Measurements from ENCODE around the gene CD99. TPM values are rescaled to one million over a fixed set of nuclear protein-coding genes. Genes with fewer than 3 reads are reported as not detected.
"Not testable (repeated sequence)": the region's sequence is repeated elsewhere in the genome, so short reads cannot be mapped to it uniquely, and the experiment has no call there.

The CD99 gene
- total and polyA plus RNA-seq, 2 donors (not counting 3 experiments of a cell fraction or from before 2014, with no cell fraction given), result 364 to 654 TPM

- no TSS peak for BruUV-seq (replicated peaks)
- TF ChIP-seq MAX (IDR thresholded peaks at IDR 0.05; ENCODE audit: insufficient read depth, insufficient read length), result no peak
- no peak for TF ChIP-seq GATA2 (IDR thresholded peaks at IDR 0.05; ENCODE audit: insufficient read depth, insufficient read length, low read depth, low read length)
- TF ChIP-seq POLR2AphosphoS5 (IDR thresholded peaks at IDR 0.05; ENCODE audit: insufficient read depth, low read depth, low read length), result no peak
- TF ChIP-seq FOS (IDR thresholded peaks at IDR 0.05; ENCODE audit: borderline replicate concordance, insufficient read depth, low read length), result no peak
- no peak for TF ChIP-seq CTCF (IDR thresholded peaks at IDR 0.05; ENCODE audit: extremely low read depth in 1 of 2, insufficient read depth in 1 of 2, low read depth in 1 of 2, low read length in 2 of 2)
- TF ChIP-seq POLR2A (IDR thresholded peaks at IDR 0.05; ENCODE audit: low read depth, low read length), result no peak
- TF ChIP-seq MYC (IDR thresholded peaks at IDR 0.05; ENCODE audit: low read depth, low read length), result no peak
- no peak for TF ChIP-seq EZH2 (IDR thresholded peaks at IDR 0.05; ENCODE audit: borderline replicate concordance, low read depth, low read length, severe bottlenecking)
- no peak for TF ChIP-seq JUN (IDR thresholded peaks at IDR 0.05; ENCODE audit: borderline replicate concordance, insufficient read depth, insufficient read length, low read depth)
- H3K36me3 ChIP-seq (ENCODE audit: control insufficient read depth in 2 of 2, extremely low read depth in 1 of 2, insufficient read depth in 2 of 2, low read length in 2 of 2), result no peaks in the 10 kb centered on the region
- H3K27ac ChIP-seq (ENCODE audit: insufficient read depth, low read depth, low read length), result no peak overlapping the region
- H3K4me3 ChIP-seq (replicated peaks in 1 of 3; ENCODE audit: insufficient read depth in 1 of 3, low read depth in 1 of 3, low read length in 3 of 3), result no peak overlapping the region
- H2AFZ ChIP-seq (ENCODE audit: low read depth, low read length), result no peak overlapping the region
- CTCF ChIA-PET, result no interaction called here
- H3K27me3 ChIP-seq (ENCODE audit: control insufficient read depth in 2 of 2, insufficient read depth in 2 of 2, low read length in 2 of 2), result no peaks in the 10 kb centered on the region
- H3K9me3 ChIP-seq (replicated peaks; ENCODE audit: control insufficient read depth, insufficient read depth, low read length), result no peaks in the 10 kb centered on the region
- DNase-seq (ENCODE audit: low read depth, low spot score), result no peak
- H4K20me1 ChIP-seq (replicated peaks; ENCODE audit: control insufficient read depth, extremely low read depth, insufficient read depth, low read length), result no peaks in the 10 kb centered on the region
- H3K4me1 ChIP-seq (ENCODE audit: control insufficient read depth, extremely low read depth, insufficient read depth, low read length), result peaks cover 8% of the 10 kb centered on the region
- intact Hi-C loops (cut with micrococcal nuclease), result no loop called here
- dilution Hi-C loops (cut with MboI; ENCODE audit: extremely low pct_ligation_motif_present, low sequenced_read_pairs), result no loop called here
- H3K79me2 ChIP-seq (ENCODE audit: control insufficient read depth, insufficient read depth, low read length), result no peaks in the 10 kb centered on the region
- POLR2A ChIA-PET, result no interaction called here
- FAIRE-seq, result no peak
- no peak overlapping the region for H3K9ac ChIP-seq (replicated peaks; ENCODE audit: extremely low read depth, insufficient read depth, low read length)
- no peaks in the 10 kb centered on the region for H3K9me1 ChIP-seq (replicated peaks; ENCODE audit: control insufficient read depth, extremely low read depth, insufficient read depth, low read length)
- H3K4me2 ChIP-seq (ENCODE audit: insufficient read depth, low read length), result no peak overlapping the region
Measured at GRCh38 chrX:2751291-2751690, 60.2 kb downstream of the CD99 start.

- H4K20me1 ChIP-seq (replicated peaks; ENCODE audit: control insufficient read depth, extremely low read depth, insufficient read depth, low read length); H3K79me2 ChIP-seq (ENCODE audit: control insufficient read depth, insufficient read depth, low read length); intact Hi-C loops (cut with micrococcal nuclease); H2AFZ ChIP-seq (ENCODE audit: low read depth, low read length); DNase-seq (ENCODE audit: low read depth, low spot score); H3K9me3 ChIP-seq (replicated peaks; ENCODE audit: control insufficient read depth, insufficient read depth, low read length); POLR2A ChIA-PET; FAIRE-seq; dilution Hi-C loops (cut with MboI; ENCODE audit: extremely low pct_ligation_motif_present, low sequenced_read_pairs); BruUV-seq (replicated peaks); H3K4me1 ChIP-seq (ENCODE audit: control insufficient read depth, extremely low read depth, insufficient read depth, low read length); H3K27me3 ChIP-seq (ENCODE audit: control insufficient read depth in 2 of 2, insufficient read depth in 2 of 2, low read length in 2 of 2); CTCF ChIA-PET; H3K4me3 ChIP-seq (replicated peaks in 1 of 3; ENCODE audit: insufficient read depth in 1 of 3, low read depth in 1 of 3, low read length in 3 of 3); H3K9ac ChIP-seq (replicated peaks; ENCODE audit: extremely low read depth, insufficient read depth, low read length); H3K9me1 ChIP-seq (replicated peaks; ENCODE audit: control insufficient read depth, extremely low read depth, insufficient read depth, low read length); H3K36me3 ChIP-seq (ENCODE audit: control insufficient read depth in 2 of 2, extremely low read depth in 1 of 2, insufficient read depth in 2 of 2, low read length in 2 of 2): not testable (repeated sequence)
- peak within 1 kb of the TSS; percentile 8 for H3K27ac ChIP-seq (ENCODE audit: insufficient read depth, low read depth, low read length)
- peak within 1 kb of the TSS; percentile 43 for H3K4me2 ChIP-seq (ENCODE audit: insufficient read depth, low read length)
Measured at GRCh38 chrX:2751874-2752300, 60.8 kb downstream of the CD99 start, which contains the start of gene XG. Gene XG (plus strand): TSS chrX:2752040. CDS start chrX:2752275, 235 bp downstream.

Measured in endothelial cell of umbilical vein (primary cell).